Measurements from ENCODE around the gene TMX2.

Gene TMX2

GRCh38 chr11:57771365-57771764 lies 59.0 kb downstream of the TMX2 start:
- no peak for DNase-seq

GRCh38 chr11:57772562-57772961 lies 60.2 kb downstream of the TMX2 start:
- DNase-seq: no peak

- DNase-seq: no peak
Measured at GRCh38 chr11:57773026-57773598, 60.7 kb downstream of the TMX2 start.

- peak in 1 of 3 donors; percentile 31 for DNase-seq
Measured at GRCh38 chr11:57775491-57775890, 63.1 kb downstream of the TMX2 start.

GRCh38 chr11:57776031-57776521 lies 63.7 kb downstream of the TMX2 start:
- DNase-seq: no peak

- DNase-seq: no peak
Measured at GRCh38 chr11:57776577-57777210, 64.3 kb downstream of the TMX2 start.

- no peak for DNase-seq
Measured at GRCh38 chr11:57777969-57778317, 65.5 kb downstream of the TMX2 start.

- no peak for DNase-seq
Measured at GRCh38 chr11:57778318-57779037, 66.1 kb downstream of the TMX2 start.

GRCh38 chr11:57779276-57779675 lies 66.9 kb downstream of the TMX2 start:
- no peak for DNase-seq

- no peak for DNase-seq
Measured at GRCh38 chr11:57781529-57781943, 69.1 kb downstream of the TMX2 start.

GRCh38 chr11:57785072-57785471 lies 72.7 kb downstream of the TMX2 start:
- peak in 1 of 3 donors; percentile 22 for DNase-seq

GRCh38 chr11:57786436-57786835 lies 74.0 kb downstream of the TMX2 start:
- DNase-seq: no peak

GRCh38 chr11:57787006-57787604 lies 74.7 kb downstream of the TMX2 start:
- DNase-seq: no peak

- DNase-seq: peak; percentile 60 to 66 (median 63)
Measured at GRCh38 chr11:57787920-57788702, 75.7 kb downstream of the TMX2 start.

- DNase-seq: no peak
Measured at GRCh38 chr11:57788703-57789088, 76.3 kb downstream of the TMX2 start.

Data from suppressor macrophage treated with lipopolysaccharide for 1 hour (primary cell).